T-helper 9 cell (primary cell): ENCODE measurements around the gene WIPF1.
"Not testable (repeated sequence)": the region's sequence is repeated elsewhere in the genome, so short reads cannot be mapped to it uniquely, and the experiment has no call there.

Source experiments
- DNase-seq: peaks from one replicate; pipeline ENCODE4 v3.0.0-alpha.2; 2020

WIPF1 gene

DNA sequence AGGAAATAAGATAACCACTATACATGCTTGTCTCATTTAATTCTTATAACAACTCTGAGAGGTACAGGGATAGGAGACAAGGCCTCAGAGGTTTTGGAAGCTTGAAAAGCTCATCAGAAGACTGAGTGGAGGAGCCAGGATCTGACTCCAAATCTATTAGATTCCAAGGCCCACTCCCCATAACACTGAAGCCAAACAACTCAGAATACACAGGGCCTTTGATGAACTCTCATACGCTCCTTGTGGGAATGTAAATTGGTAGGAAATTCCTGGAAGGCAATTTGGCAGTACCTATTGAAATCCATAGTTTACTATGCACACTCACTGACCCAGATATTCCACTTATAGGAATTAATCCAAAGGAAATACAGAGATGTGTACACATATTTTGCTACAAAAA, 27.9 kb downstream of the WIPF1 start:
- no peak for DNase-seq

DNA sequence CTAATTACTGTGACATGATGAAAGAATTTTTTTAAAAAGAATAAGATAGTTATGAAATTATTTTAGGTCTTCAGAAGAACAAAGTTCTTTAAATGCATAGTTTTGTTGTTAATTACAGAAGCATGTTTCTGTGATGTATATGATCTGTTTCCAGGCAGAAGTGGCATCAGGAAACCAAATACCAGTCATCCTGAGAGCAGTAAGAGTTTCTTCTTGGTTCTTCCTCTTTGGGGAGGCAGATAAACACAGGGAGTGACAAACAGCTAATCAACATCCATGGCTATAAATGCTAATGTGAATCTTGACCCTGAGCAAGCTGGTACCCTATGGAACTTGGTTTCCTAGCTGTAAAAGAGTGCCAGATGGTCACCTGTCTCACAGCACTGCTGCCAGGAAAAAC, 29.2 kb downstream of the WIPF1 start:
- no peak for DNase-seq

DNA sequence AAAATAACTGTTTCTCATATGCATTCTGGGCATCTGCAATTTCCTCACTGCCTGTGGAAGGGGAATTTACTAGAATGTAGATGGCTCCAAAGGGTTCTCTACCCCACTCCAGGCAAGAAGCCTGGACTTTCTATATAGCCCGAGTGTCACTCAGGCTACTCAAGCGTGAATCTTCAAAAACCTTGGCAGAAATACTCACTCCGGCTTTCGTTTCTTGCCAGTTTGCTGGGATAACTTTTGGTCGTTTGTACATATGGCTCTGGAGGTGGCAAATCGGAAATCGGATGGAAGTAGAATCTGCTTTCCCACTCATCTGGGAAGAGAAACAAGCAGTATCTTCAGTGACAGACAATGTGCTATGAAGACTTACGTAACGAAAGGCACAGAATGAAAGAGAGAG, 30.7 kb downstream of the WIPF1 start:
- no peak for DNase-seq

DNA sequence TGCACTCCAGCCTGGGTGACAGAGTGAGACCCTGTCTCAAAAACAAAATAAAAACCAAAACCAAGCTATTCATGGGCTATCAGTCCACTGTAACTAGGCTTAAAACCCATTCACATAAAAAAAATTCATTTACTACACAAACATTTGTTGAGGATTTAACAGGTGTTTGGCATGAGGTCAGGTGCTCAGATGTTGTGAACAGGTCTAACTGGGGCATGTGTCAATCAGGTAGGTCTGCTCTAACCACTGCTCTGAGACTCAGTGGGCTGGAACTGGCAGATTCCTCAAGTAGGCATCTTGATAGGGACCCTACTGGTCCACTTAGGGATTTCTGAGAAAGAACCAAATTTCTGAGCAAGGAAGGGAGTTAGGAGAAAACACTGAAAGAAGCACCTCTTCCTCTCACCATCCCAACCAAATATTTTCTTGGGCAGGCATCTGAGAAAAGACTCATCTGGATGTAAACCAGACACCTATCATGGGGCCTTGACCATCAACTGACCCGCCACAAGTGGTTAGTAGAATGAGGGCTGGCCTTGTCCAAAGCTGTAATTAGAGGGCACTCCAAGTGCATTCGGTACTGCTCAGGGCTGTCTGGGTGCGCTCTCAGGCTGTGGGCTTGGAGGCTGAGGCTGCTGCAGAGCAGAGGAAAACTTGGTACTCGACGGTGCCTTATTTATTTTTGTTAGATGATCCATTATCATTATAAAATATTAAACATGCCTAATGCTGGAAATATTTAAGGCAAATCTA, 33.9 kb downstream of the WIPF1 start:
- no peak for DNase-seq

DNA sequence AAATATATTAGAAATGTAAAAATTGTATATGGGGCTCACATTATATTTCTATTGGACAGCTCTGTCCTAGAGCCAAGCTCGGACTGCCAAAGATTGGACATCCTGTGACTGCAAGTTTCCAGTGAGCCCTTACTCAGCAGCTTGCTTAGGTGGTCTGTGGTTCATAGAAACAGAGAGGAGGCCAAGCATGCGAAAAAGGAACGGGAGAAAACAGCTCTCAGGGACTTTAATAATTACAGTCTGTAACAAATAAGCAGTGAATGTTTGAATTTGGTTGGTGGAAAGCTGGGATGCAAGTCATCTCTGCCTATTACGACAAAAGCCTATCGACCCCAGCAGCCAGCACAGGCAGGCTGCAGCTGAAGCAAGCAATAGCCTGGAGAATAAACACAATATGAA, 35.6 kb downstream of the WIPF1 start:
- no peak for DNase-seq

DNA sequence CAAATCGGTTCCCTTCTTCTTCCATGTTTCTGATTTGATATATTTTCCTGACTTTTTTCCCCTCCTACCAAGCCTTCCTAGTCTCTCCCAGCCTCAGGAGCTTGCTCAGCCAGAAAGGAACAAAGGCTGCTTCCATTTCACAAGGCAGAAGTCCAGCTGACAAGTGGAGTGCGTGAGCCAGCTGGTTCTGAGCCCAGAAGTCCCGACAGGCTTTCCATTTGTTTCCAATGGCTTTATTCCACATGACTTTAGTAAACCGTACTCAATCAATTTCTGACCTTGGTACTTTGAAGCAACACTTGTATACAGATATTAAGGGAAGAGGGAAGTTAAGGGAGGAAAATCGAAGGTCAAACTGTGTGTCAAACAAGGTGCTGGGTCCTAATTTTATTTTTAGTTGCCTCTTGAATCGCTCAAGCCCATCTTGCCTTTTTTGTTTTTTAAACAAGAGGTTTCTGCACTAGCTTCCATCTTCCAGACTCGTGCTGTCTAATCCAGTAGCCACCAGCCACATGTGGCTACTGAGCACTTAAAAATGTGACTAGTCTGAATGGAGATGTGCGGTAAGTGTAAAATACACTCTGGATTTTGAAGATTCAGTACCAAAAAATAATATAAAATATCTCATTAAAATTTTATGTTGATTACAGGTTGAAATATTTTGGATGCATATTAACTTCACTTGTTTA, 36.2 kb downstream of the WIPF1 start:
- DNase-seq = no peak

DNA sequence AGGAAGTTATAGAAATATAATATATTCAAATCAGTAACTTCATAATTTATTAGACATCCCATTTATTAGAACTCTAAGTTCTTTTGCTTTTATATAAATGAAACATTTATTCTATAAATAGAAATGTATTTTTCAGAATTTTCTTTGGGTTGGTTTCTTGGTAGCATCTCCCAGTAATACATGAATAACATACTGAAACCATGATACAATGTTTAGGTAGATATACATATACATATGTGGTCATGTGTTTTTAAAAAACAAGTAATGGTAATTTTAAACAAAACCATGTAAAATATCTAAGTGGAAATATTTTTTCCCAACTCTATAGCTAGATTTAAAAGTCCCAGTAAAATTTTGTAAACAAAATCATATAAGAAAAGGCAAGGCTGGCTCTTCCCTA, 36.9 kb downstream of the WIPF1 start:
- DNase-seq = no peak

DNA sequence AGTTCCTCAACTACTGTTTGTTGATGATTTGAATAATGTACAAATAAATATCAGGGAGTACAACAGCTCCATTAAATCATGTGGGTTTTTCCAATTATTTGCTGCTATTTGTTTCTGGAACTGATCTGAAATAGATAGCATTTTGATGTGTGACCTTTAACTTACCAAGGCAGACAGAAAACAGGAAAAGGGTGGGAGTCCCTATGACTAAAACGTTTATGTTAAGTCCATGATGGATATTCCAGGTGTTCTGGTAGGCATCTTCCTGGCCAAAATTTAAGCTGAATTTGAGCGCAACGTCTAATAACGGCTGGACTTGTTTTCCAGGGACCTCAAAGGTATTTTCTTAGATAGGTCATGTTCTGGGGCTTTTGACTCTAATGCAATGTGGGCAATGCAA, 41.6 kb downstream of the WIPF1 start:
- no peak for DNase-seq

DNA sequence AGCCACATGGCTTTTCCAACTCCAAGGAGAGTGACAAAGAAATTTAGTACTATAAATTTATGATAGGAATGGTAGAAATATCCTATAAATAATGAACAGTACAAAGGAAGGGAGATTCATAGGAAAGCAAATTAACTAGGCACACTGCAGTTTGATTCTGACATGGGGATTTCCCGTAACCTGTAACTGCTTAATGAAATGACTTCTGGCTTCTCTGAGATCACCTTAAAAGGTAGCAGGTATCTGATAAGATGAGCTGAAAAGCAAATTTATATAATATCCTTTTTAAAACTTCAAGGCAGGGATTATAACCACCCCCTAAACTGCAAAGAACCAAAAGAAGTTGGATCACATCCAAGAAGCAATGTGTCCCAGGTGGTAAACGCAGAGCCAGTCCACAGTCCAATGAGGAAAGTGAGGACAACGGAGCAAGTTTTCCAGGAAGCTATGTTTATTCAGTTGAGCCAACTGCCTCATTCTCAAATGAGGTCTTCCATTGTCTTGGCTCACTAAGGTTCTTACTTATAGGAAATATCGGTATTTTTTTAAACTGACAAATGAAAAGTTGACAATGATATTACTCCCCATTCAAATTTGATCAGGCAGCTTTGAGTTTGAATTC, 43.0 kb downstream of the WIPF1 start:
- DNase-seq = no peak

DNA sequence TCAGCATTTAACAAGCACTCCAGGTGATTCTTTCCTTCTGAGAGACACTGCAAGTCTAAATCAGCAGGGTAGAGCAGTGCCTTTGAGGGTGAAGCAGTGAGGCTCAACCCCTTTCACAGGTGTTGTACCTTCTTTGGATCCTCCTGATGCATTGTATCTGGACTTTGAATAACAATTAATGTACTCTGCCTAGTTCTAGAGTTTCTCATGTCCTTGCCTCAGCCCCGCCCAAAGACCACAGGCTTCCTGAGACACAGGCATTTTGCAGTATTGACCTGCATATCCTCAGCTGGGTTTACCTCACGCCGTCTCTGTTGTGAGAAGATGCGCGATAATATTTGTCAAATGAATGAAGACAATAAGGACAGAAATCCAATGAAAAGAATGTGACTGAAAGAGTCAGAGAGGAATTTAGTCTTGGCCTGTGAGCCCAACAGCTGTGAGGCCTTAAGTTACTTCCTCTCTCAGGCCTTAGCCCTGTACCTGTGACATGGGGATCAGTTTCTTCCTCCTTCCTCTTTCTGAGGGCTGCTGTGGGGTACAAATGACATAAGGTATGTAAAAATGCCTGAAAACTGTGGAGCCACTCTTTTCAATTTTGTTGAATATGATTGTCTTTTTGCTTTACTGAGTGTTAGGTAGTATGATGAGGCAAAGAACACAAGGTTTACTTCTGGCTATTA, 43.7 kb downstream of the WIPF1 start:
- DNase-seq = peak; percentile 16

DNA sequence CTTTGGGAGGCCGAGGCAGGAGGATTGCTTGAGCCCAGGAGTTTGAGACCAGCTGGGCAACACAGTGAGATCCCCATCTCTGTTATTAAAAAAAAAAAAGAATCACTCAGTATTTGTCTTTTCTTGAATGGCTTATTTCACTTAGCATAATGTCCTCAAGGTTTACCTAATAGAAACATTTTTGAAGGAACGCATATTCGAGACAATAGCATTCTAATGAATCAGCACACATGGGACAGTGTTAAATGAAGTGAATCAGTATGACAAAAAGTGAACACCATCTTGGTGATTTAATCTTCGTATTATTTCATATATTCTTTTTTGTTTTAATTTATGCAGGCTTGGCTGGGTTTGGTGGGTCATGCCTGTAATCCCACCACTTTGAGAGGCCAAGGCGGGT, 44.7 kb downstream of the WIPF1 start:
- DNase-seq = no peak

DNA sequence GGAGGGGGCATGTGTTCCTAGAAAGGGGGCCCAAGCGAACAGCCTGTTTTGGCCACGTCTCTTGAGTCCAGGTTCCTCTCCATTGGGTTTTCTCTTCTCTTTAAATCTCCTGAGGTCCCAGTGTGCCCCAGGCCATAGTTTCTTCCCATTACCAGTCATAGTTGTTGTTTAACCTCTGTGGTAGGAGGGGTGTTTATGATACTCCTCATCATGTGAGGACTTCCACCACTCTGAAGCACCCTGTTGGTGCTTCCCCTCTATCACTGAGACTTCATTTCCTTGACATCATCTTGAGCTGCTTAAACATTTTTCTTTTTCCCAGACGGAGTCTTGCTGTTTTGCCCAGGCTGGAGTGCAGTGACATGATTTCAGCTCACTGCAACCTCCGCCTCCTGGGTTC, 45.9 kb downstream of the WIPF1 start:
- no peak for DNase-seq

DNA sequence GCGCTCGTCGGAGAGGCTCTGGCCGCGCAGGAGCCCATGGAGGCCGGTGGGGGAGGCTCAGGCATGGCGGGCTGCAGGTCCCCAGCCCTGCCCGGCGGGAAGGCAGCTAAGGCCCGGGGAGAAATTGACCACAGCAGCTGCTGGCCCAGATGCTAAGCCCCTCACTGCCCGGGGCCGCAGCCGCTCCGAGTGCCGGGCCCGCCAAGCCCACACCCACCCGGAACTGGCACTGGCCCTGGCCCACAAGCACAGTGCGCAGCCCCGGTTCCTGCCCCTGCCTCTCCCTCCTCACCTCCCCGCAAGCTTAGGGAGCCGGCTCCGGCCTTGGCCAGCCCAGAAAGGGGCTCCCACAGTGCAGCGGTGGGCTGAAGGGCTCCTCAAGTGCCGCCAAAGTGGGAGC, 49.0 kb downstream of the WIPF1 start:
- not testable (repeated sequence) for DNase-seq

DNA sequence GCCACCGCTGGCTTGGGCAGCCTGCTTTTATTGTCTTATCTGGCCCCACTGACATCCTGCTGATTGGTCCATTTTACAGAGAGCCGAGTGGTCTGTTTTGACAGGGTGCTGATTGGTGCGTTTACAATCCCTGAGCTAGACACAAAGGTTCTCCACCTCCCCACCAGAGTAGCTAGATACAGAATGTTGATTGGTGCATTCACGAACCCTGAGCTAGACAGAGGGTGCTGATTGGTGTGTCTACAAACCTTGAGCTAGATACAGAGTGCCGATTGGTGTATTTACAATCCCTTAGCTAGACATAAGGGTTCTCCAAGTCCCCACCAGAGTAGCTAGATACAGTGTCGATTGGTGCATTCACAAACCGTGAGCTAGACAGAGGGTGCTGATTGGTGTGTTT, 49.6 kb downstream of the WIPF1 start:
- not testable (repeated sequence) for DNase-seq

DNA sequence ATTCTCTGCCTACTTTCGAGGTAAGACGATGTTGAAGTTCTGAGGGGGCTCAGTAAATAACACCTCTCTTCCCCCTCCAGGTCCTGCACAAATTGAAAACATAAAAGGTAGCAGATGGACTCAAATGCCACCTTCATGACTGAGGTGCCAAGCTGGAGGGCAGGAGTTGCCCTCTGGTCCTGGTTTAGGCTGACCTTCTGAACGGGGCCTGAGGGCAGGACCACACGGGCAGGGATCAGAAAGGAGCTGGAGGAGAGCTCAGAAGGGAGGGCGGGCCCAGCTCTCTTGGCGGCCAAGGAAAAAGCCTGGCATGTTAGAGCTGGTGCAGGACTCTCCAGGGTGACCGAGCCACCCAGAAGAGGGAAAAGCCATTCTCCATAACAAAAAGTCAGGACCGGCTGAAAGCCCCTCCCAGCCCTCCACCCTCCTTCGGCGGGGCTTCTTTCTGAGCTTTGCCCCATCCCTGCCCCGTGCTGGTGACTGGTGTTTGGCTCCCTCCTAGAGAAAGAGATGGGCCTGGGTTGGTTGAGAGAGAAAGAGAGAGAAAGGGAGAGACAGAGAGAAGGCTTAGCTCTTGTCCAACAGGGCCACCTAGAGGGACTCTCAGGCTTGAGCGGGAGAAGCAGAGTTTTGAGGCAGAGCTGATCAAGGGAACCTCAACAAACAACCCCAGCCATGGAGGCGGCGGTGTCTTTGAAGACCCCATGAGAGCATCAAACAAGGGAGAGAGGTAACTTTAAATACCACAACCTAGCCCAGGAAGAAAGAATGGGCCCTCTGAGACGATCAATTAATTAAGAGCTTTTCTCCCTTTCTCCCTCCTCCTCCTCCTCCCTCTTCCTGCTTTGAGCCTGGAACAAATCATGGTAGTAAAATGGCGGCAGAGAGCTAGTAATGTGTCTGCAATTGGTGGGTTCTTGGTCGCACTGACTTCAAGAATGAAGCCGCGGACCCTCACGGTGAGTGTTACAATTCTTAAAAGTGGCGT, 50.8 kb downstream of the WIPF1 start:
- no peak for DNase-seq

DNA sequence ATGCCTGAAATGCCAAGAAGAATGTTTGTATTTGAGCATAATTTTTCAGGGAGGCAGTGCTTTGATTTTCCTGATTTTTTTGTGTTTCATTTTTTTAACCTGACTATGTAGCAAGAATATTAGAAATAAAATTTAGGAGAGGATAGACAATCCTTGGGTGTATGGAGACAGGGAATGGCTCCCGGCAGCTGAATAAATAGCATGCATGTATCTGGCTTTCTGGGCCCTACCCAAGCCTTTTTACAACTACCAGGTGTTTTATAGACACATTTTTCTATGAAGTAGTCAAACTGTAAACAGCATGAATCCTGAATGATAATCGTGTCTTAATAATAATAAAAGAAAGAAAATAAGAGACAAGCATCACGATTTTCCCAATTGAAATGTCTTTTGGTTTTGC, 52.4 kb downstream of the WIPF1 start:
- no peak for DNase-seq

DNA sequence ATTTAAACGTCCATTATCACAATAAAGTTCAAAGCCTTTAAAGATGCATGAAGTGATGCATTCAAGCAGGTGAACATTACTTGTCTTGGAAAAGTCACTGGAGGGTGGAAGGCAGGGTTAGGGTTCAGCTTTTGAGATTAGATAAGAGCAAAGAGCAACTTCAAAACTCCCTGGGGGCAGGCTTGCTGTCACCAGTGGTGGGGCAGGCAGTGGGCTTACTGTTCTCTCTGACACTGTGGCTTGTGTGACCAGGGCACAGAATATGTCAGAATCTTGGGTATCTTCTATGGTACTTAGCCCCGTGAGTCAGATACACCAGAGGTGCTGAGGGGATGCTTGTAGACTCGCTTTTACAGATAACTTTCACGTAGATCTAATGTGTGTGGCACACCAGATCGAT, 52.8 kb downstream of the WIPF1 start:
- no peak for DNase-seq

DNA sequence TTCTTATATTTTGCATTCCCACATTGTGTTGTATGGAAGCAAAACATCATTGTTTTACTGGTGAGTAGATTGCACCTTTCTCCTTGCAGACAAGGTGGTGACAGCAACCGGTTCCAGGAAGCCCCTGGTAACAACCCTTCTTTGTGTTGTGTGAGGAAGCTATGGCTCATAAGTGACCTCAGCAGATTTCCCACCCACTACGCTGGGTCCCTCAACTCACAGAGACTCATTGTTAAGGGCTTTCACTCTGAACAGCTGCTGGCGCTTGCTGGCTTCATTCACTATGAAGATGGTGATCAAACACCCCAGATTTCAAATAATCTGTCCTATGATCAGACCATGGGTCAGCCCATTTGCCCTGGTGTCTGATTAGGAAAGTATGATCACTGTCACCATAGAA, 53.4 kb downstream of the WIPF1 start:
- no peak for DNase-seq

DNA sequence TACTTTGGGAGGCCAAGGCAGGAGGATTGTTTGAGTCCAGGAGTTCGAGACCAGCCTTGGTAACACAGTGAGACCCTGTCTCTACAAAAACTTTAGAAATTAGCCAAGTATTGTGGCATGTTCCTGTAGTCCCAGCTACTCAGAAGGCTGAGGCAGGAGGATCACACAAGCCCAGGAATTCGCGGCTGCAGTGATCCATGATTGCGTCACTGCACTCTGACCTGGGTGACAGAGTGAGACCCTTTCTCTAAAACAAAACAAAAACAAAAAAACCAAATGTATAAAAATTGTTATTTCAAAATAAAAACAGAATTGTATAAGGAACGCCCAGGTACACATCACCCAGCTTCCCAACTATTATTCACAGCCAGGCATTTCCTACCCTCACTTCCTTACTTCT, 56.7 kb downstream of the WIPF1 start:
- DNase-seq = no peak

DNA sequence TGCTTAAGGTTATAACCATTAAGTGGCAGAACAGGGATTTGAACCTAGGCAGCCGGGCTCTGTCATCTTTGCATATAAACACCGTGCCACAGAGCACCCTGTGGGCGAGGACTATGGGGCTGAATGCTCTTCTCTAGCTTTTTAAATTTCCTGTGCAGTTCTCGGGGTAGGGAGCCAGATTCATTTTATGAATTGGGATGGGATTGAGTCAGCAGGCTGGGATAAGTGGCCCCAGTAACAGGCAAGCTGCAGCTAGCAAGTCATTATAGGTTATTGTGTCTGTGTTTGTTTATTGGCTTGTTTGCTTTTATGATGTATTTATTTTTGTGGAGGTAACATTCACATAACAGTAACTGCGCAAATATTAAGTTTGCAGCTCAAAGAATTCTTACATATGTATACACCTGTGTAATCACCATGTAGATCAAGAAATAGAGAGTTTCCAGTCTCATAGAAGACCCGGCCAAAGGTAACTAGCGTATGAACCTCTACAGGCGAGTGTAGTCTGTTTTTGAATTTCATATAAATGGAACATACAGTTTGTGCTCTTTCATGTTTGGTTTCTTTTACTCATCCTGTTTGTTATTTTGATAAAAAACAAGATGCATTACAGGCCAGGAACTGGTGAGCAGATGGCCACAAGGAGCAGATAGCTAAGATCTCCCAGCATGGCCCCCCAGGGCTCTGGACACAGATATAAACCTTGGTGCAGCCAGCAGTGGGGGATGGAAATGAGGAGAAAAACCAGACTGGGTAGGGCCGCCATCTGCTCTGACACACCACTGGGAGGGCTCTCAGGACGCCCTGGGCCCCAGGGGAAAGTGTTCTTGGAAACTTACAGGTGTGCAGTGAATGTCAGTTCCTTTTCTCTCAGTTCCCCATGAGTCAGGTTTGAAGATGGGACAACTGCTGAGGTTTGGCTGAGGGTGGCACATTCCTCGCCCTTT, 61.6 kb downstream of the WIPF1 start:
- no peak for DNase-seq

DNA sequence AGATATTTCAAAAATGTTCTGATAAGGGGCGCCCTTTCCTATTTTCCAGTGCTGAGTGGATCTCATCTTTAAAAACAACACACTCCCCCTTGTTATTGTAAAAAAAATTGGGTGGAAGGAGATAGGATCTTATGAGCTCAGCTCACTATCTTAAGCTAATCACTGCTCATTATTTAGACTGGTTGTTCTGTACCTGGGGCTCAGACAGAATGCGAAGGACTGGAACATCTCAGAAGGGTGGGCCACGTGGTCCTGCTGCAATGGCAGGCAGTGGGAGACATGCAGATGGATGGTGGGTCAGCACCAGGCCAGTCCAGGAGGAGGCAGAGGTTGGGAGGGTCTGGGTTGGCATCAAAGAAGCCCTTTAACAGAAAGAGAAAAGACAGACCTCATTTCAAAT, 62.5 kb downstream of the WIPF1 start:
- no peak for DNase-seq
